ENCODE measurements around the gene ERV3-1.
"Not testable (repeated sequence)": the region's sequence is repeated elsewhere in the genome, so short reads cannot be mapped to it uniquely, and the experiment has no call there.

The ERV3-1 gene, protein sequence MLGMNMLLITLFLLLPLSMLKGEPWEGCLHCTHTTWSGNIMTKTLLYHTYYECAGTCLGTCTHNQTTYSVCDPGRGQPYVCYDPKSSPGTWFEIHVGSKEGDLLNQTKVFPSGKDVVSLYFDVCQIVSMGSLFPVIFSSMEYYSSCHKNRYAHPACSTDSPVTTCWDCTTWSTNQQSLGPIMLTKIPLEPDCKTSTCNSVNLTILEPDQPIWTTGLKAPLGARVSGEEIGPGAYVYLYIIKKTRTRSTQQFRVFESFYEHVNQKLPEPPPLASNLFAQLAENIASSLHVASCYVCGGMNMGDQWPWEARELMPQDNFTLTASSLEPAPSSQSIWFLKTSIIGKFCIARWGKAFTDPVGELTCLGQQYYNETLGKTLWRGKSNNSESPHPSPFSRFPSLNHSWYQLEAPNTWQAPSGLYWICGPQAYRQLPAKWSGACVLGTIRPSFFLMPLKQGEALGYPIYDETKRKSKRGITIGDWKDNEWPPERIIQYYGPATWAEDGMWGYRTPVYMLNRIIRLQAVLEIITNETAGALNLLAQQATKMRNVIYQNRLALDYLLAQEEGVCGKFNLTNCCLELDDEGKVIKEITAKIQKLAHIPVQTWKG

DNA sequence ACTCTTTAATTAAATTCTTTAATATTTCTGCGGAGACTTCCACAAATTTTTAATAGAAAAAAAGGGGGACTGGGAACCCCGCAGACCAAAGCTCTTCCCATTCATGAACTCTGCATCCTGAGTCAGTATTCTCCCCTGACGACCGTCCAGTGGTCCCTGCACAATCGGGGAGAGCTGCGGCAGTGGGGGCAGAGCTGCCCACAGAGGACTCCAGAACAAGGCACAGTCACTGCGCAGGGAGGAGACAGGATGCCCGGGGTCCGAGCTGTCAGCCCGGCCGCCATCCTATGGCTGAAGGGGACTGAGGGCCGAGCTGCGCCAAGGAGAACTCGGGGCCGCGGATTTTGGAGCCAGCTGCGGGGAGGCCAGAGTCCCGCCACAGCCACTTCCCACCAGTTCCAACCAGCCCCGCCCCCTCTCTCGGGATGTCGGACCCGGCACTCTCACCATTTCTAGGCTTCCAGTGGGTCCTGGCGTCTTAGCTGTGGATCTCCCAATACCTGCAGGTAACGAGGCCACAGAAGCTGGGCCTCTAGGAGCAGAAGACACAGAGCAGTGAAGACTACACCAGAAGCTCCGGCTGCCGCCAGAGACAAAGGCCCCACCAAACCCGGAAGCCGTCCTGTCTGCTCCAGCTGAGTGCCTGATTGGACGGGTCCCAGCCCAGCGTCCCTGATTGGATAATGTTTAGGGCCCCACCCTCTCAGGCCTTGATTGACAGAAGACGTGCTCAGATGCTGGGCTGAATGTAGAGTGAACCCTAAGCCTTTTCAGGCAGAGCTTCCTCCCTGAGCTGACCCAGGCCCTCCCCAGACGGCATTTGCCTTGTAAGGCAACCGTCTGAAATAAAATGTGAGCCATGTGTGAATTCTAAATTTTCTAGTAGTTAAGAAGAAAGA is at the start of gene ERV3-1:
Gene ERV3-1, minus strand, starts transcription at position 594 of the 899 bp plus-strand sequence. CDS start 13,661 bp downstream, outside the sequence.
- TF ChIP-seq, protein P1, sequence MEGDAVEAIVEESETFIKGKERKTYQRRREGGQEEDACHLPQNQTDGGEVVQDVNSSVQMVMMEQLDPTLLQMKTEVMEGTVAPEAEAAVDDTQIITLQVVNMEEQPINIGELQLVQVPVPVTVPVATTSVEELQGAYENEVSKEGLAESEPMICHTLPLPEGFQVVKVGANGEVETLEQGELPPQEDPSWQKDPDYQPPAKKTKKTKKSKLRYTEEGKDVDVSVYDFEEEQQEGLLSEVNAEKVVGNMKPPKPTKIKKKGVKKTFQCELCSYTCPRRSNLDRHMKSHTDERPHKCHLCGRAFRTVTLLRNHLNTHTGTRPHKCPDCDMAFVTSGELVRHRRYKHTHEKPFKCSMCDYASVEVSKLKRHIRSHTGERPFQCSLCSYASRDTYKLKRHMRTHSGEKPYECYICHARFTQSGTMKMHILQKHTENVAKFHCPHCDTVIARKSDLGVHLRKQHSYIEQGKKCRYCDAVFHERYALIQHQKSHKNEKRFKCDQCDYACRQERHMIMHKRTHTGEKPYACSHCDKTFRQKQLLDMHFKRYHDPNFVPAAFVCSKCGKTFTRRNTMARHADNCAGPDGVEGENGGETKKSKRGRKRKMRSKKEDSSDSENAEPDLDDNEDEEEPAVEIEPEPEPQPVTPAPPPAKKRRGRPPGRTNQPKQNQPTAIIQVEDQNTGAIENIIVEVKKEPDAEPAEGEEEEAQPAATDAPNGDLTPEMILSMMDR (IDR thresholded peaks at IDR 0.05; ENCODE audit: borderline replicate concordance, control extremely low read depth, extremely low read depth, insufficient read depth, missing control alignments), result no peak
- in situ Hi-C loops (cut with MboI; ENCODE audit: low sequenced_read_pairs, unreplicated experiment), result no loop called here

DNA sequence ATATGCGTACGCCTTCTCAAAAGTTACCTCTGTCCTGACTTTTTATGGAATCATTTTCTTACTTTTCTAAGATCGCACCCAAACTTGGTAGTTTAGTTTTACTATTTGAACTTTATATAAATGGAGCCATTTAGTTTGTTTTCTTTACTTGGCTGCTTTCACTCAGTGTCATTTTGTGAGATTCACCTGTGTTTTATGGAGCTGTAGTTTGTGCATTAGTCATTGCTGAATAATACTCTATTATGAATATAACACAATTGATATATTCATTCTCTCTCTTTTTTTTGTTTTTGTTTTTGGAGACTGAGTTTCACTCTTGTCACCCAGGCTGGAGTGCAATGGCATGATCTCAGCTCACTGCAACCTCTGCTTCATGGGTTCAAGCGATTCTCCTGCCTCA is 49.3 kb upstream of the ERV3-1 start:
- in situ Hi-C loops (cut with MboI; ENCODE audit: low sequenced_read_pairs, unreplicated experiment); DNase-seq (ENCODE audit: low spot score): not testable (repeated sequence)

More for the DNA sequence above, at the start of gene ERV3-1:
- DNase-seq (ENCODE audit: low spot score), result peak; percentile 92

DNA sequence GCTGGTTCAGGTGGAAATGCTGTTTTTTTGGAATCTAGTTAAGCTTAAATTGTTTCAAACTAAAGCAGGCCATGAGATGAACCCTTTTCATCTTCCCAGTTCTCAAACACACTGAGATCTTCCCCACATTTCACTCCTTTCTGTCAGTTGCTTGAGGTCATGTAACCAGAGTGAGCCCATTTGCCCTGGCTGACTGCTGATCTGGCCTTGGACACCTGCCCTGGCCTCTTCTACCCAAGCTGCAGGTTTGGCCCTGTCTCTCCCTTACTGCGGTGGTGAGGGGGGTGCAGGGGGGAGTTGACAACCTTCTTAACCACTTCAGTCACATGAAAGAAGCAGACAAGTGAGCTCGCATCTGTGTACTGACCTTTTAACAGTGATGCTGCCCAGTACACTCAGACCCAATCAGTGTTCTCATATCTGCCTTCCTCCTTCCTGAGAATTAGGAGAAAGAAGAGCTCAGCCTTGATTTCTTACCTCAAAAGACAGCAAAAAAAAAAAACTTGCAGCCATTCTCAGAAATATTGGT is 48.0 kb upstream of the ERV3-1 start:
- in situ Hi-C loops (cut with MboI; ENCODE audit: low sequenced_read_pairs, unreplicated experiment), result not testable (repeated sequence)

DNA sequence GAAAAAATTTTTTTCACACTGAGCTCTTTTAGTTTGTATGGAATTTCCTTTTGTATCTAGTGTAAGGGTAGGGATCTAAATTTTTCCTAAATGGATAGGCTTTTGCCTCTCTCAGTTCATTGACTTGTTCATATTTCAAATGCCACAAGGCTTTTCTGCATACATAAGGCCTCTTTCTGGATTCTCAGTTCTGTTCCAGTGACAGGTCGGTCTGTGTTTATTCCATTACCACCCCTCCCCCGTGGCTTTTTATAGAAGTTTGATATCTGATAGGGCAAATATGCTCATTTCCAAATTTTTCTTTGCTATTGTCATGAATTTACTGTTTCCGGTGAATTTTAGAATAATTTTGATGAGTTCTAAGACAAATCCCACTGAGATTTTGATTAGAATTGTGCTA is 45.2 kb upstream of the ERV3-1 start:
- DNase-seq (ENCODE audit: low spot score); in situ Hi-C loops (cut with MboI; ENCODE audit: low sequenced_read_pairs, unreplicated experiment): not testable (repeated sequence)

More for the DNA sequence above, 48.0 kb upstream of the ERV3-1 start:
- DNase-seq (ENCODE audit: low spot score), result not testable (repeated sequence)

DNA sequence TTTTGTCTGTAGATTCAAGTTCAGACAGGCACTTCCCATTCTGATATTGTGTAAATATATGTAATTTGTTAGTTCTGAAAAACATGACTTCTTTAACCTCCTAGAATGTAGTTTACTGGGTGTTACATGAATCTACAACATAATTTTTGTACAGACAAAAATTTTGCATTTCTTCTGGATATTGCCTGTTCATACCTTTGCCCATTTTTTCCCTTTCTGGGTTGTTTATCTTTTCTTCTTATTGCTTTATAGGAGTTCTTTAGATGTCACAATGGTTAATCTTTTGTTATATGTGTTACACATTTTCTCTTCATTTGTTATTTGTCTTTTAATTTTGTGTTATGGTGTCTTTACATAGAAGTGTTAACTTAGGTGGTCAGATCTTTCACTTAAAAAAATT is 44.7 kb upstream of the ERV3-1 start:
- DNase-seq (ENCODE audit: low spot score); in situ Hi-C loops (cut with MboI; ENCODE audit: low sequenced_read_pairs, unreplicated experiment): not testable (repeated sequence)

DNA sequence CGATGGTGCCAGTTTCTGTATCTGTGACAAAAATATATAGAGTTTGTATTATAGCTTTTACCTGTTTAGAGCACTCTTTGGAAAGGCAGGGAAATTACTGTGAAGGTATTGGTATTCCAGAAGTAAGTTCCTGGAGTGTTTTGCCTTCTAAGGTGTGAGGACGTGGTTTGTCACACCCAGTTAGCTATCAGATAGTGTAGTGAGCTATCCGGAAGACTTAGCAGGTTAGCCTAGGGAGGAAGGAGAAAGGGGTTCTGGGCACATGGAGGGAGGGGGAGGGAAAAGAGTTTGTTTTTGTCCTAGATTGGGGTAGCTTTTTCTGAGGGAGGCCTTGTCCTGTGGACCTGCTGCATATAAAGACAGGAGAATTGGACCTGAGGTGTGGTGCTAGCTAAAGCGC is 39.8 kb upstream of the ERV3-1 start:
- DNase-seq (ENCODE audit: low spot score); in situ Hi-C loops (cut with MboI; ENCODE audit: low sequenced_read_pairs, unreplicated experiment): not testable (repeated sequence)

DNA sequence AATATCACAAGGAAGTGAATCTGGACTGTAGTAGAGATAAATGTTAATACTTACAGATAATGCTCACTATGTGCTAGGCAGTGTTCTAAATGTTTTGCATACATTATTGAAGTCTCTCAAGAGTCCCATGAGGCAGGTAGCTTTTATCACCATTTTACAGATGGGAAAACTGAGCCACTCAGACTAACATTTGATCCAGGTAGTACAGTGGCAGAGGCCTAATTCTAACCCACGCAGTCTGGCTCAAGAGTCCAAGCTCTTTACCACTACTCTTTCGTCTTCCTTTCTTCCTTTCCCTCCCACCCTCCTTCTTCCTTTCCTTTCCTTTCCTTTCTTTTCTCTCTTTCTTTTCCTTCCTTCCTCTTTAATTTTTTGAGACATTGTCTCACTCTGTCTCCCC is 39.1 kb upstream of the ERV3-1 start:
- in situ Hi-C loops (cut with MboI; ENCODE audit: low sequenced_read_pairs, unreplicated experiment); DNase-seq (ENCODE audit: low spot score): not testable (repeated sequence)

DNA sequence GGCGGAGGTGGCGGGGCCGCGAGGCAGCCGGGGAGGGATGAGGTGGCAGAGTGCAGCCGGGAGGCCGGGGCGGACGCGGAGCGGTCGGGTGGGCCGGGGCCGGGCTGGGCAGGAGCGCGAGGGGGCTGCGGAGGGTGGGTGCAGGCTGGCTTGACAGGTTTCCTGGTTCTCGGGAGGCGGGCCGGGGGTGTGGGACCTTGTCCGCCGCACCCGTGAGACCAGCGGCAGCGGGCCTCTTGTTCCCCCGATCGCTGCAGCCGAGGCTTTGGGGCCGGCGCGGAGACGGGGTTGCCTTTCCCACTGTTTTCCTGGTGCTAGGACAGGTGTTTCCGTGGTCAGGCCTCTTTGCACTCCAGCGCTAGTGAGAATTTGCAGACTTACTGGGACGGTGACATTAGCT is 32.3 kb upstream of the ERV3-1 start:
- DNase-seq (ENCODE audit: low spot score), result peak; percentile 10
- in situ Hi-C loops (cut with MboI; ENCODE audit: low sequenced_read_pairs, unreplicated experiment), result not testable (repeated sequence)

DNA sequence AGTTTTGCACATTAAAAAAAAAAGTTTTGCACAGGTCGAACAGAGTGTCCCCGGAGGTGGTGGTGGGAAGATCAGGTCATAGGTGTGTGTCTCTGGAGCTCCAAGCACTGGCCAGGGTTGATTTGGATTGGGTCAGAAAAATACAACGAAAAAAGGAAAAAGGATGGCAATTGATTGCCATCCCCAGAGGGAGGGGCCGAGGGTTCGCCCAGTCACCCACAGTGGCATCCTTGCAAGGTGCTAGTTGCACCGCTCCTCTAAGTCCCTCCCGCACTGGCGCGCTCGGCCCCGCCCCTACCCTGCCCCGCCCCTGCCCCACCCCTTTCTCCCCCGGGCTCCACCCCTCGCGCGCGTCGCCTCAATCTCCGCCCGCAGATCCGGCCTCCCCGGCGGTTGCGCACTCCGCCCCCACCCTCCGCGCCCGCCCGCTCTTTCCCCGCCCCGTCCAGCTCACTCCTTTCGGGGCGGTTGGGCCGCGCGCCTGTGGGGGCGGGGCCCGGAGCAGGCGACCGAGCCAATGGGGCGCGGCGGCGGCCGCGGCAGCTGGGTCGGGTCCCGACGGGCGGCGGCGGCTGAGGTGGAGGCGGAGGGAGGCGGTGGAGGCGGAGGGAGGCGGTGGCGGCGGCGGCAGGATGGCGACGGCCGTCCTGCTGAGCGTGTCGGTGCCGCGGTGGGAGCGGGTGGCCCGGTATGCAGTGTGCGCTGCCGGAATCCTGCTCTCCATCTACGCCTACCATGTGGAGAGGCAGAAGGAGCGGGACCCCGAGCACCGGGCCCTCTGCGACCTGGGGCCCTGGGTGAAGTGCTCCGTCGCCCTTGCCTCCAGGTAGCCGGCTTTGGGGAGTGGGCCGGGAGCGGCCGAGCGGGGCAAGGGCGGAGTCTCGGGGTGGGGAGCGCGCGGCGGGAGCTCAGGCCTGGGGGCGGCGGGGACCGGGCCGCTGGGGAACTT is 31.5 kb upstream of the ERV3-1 start:
- DNase-seq (ENCODE audit: low spot score), result peak; percentile 92
- in situ Hi-C loops (cut with MboI; ENCODE audit: low sequenced_read_pairs, unreplicated experiment), result no loop called here

DNA sequence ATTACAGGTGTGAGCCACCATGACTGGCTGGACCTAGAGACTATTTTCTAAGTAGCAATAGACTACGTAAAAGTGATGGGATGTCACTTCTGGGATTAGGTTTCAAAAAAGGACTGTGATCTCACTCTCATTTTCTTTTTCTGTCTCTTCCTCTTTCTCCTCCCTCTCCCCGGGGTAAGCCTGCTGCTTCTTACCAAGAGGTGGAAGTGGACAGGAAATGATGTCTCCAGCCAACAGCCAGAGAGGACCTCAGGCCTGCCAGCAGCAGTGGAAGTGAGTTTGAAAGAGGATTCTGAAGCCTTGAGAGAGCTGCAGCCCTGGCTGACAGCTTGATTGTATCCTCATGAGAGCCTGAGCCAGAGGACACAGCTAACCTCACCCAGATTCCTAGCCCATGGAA is 30.0 kb upstream of the ERV3-1 start:
- in situ Hi-C loops (cut with MboI; ENCODE audit: low sequenced_read_pairs, unreplicated experiment); DNase-seq (ENCODE audit: low spot score): not testable (repeated sequence)

More for the DNA sequence above, 31.5 kb upstream of the ERV3-1 start:
- TF ChIP-seq, protein P1 (IDR thresholded peaks at IDR 0.05; ENCODE audit: borderline replicate concordance, control extremely low read depth, extremely low read depth, insufficient read depth, missing control alignments), result no peak

DNA sequence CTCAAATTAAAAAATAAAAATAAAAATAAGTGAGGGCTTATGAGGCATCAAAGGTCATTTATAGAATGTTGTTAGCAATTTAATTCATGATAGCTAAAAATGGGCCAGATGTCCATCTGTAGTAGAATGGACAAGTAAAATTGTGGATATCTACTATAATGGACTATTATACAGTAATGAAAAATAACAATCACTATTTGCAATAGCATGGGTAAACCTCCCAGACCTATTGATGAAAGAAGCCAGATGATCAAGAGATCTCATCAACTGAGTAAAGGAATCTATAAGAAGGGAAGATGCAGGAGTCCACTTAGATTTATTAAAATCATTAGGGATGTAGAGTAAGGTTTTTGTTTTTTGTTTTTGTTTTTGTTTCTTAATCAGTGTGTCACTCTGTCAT is 29.0 kb upstream of the ERV3-1 start:
- DNase-seq (ENCODE audit: low spot score); in situ Hi-C loops (cut with MboI; ENCODE audit: low sequenced_read_pairs, unreplicated experiment): not testable (repeated sequence)

DNA sequence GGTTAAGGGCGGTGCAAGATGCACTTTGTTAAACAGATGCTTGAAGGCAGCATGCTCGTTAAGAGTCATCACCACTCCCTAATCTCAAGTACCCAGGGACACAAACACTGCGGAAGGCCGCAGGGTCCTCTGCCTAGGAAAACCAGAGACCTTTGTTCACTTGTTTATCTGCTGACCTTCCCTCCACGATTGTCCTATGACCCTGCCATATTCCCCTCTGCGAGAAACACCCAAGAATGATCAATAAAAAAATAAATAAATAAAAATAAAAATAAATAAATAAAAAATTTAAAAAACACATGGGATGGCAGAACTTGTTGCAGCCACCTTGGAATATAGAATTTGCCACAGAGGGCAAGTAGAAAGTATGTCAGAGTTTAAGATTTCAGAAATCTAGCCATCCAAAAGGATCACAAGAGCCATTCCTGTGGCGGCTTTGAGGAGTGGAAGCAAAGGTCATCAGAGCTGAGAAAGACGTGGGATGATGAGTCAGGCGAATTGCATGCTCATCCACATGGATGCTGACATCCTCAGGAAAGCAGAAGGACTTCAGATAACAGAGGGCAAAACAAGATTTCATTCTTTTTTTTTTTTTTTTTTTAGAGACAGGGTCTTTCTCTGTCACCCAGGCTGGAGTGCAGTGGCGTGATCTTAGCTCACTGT is 27.8 kb upstream of the ERV3-1 start:
- in situ Hi-C loops (cut with MboI; ENCODE audit: low sequenced_read_pairs, unreplicated experiment); DNase-seq (ENCODE audit: low spot score): not testable (repeated sequence)

DNA sequence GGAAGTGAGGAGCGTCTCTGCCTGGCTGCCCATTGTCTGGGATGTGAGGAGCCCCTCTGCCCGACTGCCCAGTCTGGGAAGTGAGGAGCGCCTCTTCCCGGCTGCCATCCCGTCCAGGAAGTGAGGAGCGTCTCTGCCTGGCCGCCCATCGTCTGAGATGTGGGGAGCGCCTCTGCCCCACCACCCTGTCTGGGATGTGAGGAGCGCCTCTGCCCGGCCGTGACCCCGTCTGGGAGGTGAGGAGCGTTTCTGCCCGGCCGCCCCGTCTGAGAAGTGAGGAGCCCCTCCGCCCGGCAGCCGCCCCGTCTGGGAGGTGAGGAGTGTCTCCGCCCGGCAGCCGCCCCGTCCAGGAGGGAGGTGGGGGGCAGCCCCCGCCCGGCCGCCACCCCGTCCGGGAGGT is 26.9 kb upstream of the ERV3-1 start:
- in situ Hi-C loops (cut with MboI; ENCODE audit: low sequenced_read_pairs, unreplicated experiment); DNase-seq (ENCODE audit: low spot score): not testable (repeated sequence)

DNA sequence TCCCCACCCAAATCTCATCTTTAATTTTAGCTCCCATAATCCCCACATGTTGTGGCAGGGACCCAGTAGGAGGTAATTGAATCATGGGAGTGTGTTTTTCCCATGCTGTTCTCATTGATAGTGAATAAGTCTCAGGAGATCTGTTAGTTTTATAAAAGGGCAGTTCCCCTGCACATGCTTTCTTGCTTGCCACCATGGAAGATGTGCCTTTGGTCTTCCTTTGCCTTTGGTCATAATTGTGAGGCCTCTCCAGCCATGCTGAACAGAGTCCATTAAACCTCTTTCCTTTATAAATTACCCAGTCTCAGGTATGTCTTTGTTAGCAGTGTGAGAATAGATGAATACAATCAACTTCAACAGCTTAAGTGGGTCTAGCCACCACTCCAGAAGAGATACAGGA is 18.5 kb upstream of the ERV3-1 start:
- DNase-seq (ENCODE audit: low spot score); in situ Hi-C loops (cut with MboI; ENCODE audit: low sequenced_read_pairs, unreplicated experiment): not testable (repeated sequence)

Data from GM13976 (cell line).